A673 (cell line): ENCODE results near the gene HES5. TPM values are rescaled to one million over a fixed set of nuclear protein-coding genes. Genes with fewer than 3 reads are reported as not detected.

ENCODE experiments used
- BruUV-seq: library from RNA; stranded (reverse); fragments of 400-500 nt; replicated peaks from 2 replicates; lab custom pipeline; 2021; lab: Mats Ljungman, UMichigan
- CTCF ChIA-PET: fragments of 300-600 bp; sonication (Branson Sonifier 250); formaldehyde crosslinking; loops from one replicate; lab custom pipeline; 2022; ENCODE audit warnings: antibody characterized with exemption; lab: Charles Lee
- POLR2A ChIA-PET: fragments of 300-600 bp; sonication (Branson Sonifier 250); formaldehyde crosslinking; loops from one replicate; lab custom pipeline; 2022; ENCODE audit warnings: antibody characterized with exemption; ENCODE audit not compliant: low non-redundant PET; lab: Charles Lee
- DNase-seq: peaks from one replicate; pipeline ENCODE4 v3.0.0-alpha.2; 2015; ENCODE audit warnings: low spot score
- H3K27ac ChIP-seq: fragments of 200-600 bp; sonication (generic); 2 replicates; pipeline ENCODE4 v1.5.1; 2016; ENCODE audit warnings: mixed run types, low read depth, mild to moderate bottlenecking, mixed read lengths, antibody characterized with exemption, low read length; ENCODE audit not compliant: poor library complexity, severe bottlenecking
- H3K27me3 ChIP-seq: fragments of 200-600 bp; sonication (generic); replicated peaks from 2 replicates; pipeline ENCODE4 v1.6.1; 2017; ENCODE audit warnings: mixed run types, low read depth, mild to moderate bottlenecking, mixed read lengths, antibody characterized with exemption, low read length; ENCODE audit not compliant: insufficient read depth, poor library complexity
- H3K36me3 ChIP-seq: fragments of 200-600 bp; sonication (generic); 2 replicates; pipeline ENCODE4 v1.6.1; 2016; ENCODE audit warnings: mixed run types, mild to moderate bottlenecking, mixed read lengths, antibody characterized with exemption, low read length; ENCODE audit not compliant: insufficient read depth, poor library complexity, severe bottlenecking
- H3K4me1 ChIP-seq: fragments of 200-600 bp; sonication (generic); 2 replicates; pipeline ENCODE4 v1.6.1; 2017; ENCODE audit warnings: mixed run types, mild to moderate bottlenecking, mixed read lengths, antibody characterized with exemption, low read length; ENCODE audit not compliant: insufficient read depth, poor library complexity, severe bottlenecking
- H3K4me3 ChIP-seq: fragments of 200-600 bp; sonication (generic); 2 replicates; pipeline ENCODE4 v1.5.1; 2016; ENCODE audit warnings: low read depth, mixed run types, mild to moderate bottlenecking, mixed read lengths, low read length; ENCODE audit not compliant: poor library complexity, severe bottlenecking
- H3K9me3 ChIP-seq: fragments of 200-600 bp; sonication (generic); 2 replicates; pipeline ENCODE4 v1.6.1; 2016; ENCODE audit warnings: mixed run types, low read depth, mild to moderate bottlenecking, mixed read lengths, antibody characterized with exemption, low read length; ENCODE audit not compliant: poor library complexity, severe bottlenecking
- EZH2 ChIP-seq: fragments of 200-600 bp; sonication (generic); IDR thresholded peaks from 2 replicates; pipeline ENCODE4 v1.6.1; 2017; ENCODE audit warnings: borderline replicate concordance, low read depth, mild to moderate bottlenecking, mixed read lengths, antibody characterized with exemption, low read length; ENCODE audit not compliant: poor library complexity, severe bottlenecking
- intact Hi-C: fragments of 100-400 bp; cut with micrococcal nuclease; formaldehyde crosslinking; loops from one replicate; pipeline ENCODE4 v1.10.0; 2022; ENCODE audit not compliant: unreplicated experiment
- total RNA-seq: library from RNA; stranded (reverse); gene quantifications from 2 replicates; pipeline ENCODE4 v1.2.3, GENCODE V29; 2021
- TF ChIP-seq, protein P1 (sequence below): fragments of 300-800, 200-600 bp; sonication (generic); conservative IDR thresholded peaks from 2 replicates; pipeline ENCODE4 v1.5.1; 2017; ENCODE audit warnings: low read depth, mild to moderate bottlenecking, antibody characterized with exemption, low read length, moderate library complexity, mixed read lengths

Gene HES5
- total RNA-seq, 1 experiment from 2014 or later, result not detected

DNA sequence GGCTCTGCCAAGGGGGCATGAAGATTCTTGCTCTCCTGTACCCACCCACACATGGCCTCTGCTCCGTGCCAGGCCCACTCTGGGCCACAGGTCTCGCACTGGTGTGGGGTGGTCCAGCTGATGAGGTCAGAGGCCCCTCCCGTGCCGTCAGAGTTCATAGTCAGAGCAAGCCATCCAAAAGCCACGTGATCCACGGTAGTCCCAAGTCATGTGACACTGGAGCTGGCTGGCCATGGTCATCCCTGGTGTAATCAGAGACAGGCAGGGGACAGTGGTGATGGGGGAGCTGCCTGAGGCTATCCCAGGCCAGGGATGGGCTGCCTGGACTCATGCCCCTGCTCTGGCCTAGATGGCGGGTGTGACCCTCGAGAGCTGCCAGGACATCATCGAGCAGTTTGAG is 43.5 kb downstream of the HES5 start:
- no peaks in the 10 kb centered on the region for H3K36me3 ChIP-seq
- intact Hi-C loops, result no loop called here
- CTCF ChIA-PET, result no interaction called here

DNA sequence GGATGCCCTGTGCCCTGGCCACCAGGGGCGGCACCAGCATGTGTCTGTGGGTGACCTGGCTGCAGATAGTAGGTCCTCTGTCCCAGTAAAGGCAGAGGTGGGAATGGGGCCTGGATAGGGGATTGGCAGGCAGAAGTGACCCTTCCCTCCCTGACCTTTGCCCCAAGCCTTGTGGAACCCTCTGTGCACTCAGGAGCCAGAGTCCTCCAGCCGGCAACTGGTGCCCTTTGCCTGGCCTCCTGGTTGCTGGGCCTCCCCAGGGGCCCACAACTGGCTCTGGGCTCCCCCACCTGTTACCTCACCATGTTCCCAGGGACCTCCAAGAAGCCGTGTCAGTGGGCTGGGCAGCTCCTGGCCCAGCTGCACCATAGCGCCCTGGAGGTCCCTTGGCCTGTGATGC is 44.0 kb downstream of the HES5 start:
- intact Hi-C loops, result no loop called here
- Histone ChIP-seq H3K27me3 (no peaks in the 10 kb centered on the region), H3K9me3 (no peaks in the 10 kb centered on the region), H3K4me3 (no peak overlapping the region), H3K27ac (no peak overlapping the region), H3K36me3 (no peaks in the 10 kb centered on the region), H3K4me1 (peaks cover 3% of the 10 kb centered on the region)
- ChIA-PET CTCF (no interaction called here), POLR2A (no interaction called here)
- no peak for DNase-seq
- TF ChIP-seq, protein P1, sequence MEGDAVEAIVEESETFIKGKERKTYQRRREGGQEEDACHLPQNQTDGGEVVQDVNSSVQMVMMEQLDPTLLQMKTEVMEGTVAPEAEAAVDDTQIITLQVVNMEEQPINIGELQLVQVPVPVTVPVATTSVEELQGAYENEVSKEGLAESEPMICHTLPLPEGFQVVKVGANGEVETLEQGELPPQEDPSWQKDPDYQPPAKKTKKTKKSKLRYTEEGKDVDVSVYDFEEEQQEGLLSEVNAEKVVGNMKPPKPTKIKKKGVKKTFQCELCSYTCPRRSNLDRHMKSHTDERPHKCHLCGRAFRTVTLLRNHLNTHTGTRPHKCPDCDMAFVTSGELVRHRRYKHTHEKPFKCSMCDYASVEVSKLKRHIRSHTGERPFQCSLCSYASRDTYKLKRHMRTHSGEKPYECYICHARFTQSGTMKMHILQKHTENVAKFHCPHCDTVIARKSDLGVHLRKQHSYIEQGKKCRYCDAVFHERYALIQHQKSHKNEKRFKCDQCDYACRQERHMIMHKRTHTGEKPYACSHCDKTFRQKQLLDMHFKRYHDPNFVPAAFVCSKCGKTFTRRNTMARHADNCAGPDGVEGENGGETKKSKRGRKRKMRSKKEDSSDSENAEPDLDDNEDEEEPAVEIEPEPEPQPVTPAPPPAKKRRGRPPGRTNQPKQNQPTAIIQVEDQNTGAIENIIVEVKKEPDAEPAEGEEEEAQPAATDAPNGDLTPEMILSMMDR, result no peak
- TF ChIP-seq EZH2, result no peak
- no TSS peak for BruUV-seq

More for the DNA sequence above, 43.5 kb downstream of the HES5 start:
- TF ChIP-seq, protein P1, result no peak
- TF ChIP-seq EZH2, result no peak
- Histone ChIP-seq H3K9me3 (no peaks in the 10 kb centered on the region), H3K4me1 (no peaks in the 10 kb centered on the region), H3K27me3 (no peaks in the 10 kb centered on the region), H3K4me3 (no peak overlapping the region), H3K27ac (no peak overlapping the region)
- BruUV-seq, result no TSS peak
- DNase-seq, result no peak
- POLR2A ChIA-PET, result no interaction called here

DNA sequence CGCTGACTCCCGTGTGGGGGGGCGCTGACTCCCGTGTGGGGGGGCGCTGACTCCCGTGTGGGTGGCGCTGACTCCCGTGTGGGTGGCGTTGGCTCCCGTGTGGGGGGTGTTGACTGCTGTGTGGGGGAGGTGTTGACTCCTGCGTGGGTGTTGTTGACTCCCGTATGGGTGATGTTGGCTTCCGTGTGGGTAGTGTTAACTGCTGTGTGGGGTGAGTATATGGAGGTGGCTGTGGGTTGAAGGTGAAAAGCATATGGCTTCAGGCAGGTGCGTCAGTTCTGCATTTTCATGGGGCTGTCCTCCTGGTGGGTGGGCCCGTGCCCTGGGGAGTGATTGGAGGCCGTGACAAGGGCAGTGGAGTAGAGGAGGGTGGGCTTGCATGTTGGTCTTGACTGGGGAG is 46.1 kb downstream of the HES5 start:
- Histone ChIP-seq H3K36me3 (no peaks in the 10 kb centered on the region), H3K27me3 (no peaks in the 10 kb centered on the region), H3K9me3 (no peaks in the 10 kb centered on the region), H3K4me3 (no peak overlapping the region), H3K4me1 (peaks cover 13% of the 10 kb centered on the region), H3K27ac (no peak overlapping the region)
- intact Hi-C loops, result no loop called here
- ChIA-PET POLR2A (no interaction called here), CTCF (no interaction called here)
- BruUV-seq, result no TSS peak
- TF ChIP-seq EZH2, result no peak
- TF ChIP-seq, protein P1, result no peak
- no peak for DNase-seq
